Liver (tissue), 3 donors: ENCODE data around the gene IPPK.

Experiments
- CTCF ChIP-seq: fragments of 150-350 bp; IDR thresholded peaks from 2 replicates; pipeline ENCODE4 v1.5.1; 2017; ENCODE audit warnings: improper control_type of control experiment, low read depth, low read length; ENCODE audit not compliant: missing input control
- HNF4A ChIP-seq, 2 donors: conservative IDR thresholded peaks; 2 replicates each; pipeline ENCODE4 v1.6.1; 2016; ENCODE audit warnings: antibody characterized with exemption in 2 of 2, mild to moderate bottlenecking in 2 of 2
- JUND ChIP-seq, 2 donors: IDR thresholded peaks; 2 replicates each; pipeline ENCODE4 v1.6.1; 2016; ENCODE audit warnings: antibody characterized with exemption in 2 of 2
- MAX ChIP-seq: IDR thresholded peaks from 2 replicates; pipeline ENCODE4 v1.6.1; 2016; ENCODE audit warnings: antibody characterized with exemption
- NR2F2 ChIP-seq: IDR thresholded peaks from 2 replicates; pipeline ENCODE4 v1.6.1; 2016; ENCODE audit warnings: antibody characterized with exemption
- SP1 ChIP-seq: IDR thresholded peaks from 2 replicates; pipeline ENCODE4 v1.6.1; 2018; ENCODE audit warnings: antibody characterized with exemption, mild to moderate bottlenecking
- TF ChIP-seq, protein P1 (sequence below): IDR thresholded peaks from 2 replicates; pipeline ENCODE4 v1.6.1; 2016; ENCODE audit warnings: antibody characterized with exemption, mild to moderate bottlenecking
- donor health status: healthy.
- donor health status: healthy.

DNA sequence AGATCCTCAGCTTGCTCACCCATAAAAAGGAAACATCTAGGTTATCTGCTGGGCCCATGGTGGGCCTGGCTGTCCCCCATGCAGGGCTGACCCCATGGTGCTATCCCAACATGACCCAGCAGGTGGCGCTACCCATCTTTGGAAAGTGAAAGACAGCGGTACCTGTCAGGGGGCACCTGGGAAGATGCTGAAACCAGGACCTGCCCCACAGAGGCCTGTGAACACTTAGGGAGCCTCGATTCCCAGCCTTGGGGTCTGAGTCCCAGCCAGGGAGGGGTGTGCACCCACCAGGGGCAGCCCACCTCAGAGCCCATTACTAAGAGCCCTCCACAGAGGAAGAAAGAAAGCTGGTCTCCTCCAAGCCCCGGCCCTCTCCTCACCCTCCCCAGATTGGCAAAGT lies 46.6 kb upstream of the IPPK start:
- TF ChIP-seq CTCF (peak; percentile 77), HNF4A (conservative IDR thresholded peaks at IDR 0.05) (no peak), MAX (no peak), SP1 (no peak), NR2F2 (no peak), JUND (IDR thresholded peaks at IDR 0.05) (no peak)
- TF ChIP-seq, protein P1, sequence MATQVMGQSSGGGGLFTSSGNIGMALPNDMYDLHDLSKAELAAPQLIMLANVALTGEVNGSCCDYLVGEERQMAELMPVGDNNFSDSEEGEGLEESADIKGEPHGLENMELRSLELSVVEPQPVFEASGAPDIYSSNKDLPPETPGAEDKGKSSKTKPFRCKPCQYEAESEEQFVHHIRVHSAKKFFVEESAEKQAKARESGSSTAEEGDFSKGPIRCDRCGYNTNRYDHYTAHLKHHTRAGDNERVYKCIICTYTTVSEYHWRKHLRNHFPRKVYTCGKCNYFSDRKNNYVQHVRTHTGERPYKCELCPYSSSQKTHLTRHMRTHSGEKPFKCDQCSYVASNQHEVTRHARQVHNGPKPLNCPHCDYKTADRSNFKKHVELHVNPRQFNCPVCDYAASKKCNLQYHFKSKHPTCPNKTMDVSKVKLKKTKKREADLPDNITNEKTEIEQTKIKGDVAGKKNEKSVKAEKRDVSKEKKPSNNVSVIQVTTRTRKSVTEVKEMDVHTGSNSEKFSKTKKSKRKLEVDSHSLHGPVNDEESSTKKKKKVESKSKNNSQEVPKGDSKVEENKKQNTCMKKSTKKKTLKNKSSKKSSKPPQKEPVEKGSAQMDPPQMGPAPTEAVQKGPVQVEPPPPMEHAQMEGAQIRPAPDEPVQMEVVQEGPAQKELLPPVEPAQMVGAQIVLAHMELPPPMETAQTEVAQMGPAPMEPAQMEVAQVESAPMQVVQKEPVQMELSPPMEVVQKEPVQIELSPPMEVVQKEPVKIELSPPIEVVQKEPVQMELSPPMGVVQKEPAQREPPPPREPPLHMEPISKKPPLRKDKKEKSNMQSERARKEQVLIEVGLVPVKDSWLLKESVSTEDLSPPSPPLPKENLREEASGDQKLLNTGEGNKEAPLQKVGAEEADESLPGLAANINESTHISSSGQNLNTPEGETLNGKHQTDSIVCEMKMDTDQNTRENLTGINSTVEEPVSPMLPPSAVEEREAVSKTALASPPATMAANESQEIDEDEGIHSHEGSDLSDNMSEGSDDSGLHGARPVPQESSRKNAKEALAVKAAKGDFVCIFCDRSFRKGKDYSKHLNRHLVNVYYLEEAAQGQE, result no peak
